NCI-H2196 (cell line): Measurements from ENCODE around the gene FAM186B.
A peak's percentile ranks its signal among the peaks of the same experiment; 100 is the strongest.

Experiments used
- DNase-seq: peaks from one replicate; lab custom pipeline; 2025; ENCODE audit not compliant: unreplicated experiment; lab: John Stamatoyannopoulos, UW

Gene FAM186B

DNA sequence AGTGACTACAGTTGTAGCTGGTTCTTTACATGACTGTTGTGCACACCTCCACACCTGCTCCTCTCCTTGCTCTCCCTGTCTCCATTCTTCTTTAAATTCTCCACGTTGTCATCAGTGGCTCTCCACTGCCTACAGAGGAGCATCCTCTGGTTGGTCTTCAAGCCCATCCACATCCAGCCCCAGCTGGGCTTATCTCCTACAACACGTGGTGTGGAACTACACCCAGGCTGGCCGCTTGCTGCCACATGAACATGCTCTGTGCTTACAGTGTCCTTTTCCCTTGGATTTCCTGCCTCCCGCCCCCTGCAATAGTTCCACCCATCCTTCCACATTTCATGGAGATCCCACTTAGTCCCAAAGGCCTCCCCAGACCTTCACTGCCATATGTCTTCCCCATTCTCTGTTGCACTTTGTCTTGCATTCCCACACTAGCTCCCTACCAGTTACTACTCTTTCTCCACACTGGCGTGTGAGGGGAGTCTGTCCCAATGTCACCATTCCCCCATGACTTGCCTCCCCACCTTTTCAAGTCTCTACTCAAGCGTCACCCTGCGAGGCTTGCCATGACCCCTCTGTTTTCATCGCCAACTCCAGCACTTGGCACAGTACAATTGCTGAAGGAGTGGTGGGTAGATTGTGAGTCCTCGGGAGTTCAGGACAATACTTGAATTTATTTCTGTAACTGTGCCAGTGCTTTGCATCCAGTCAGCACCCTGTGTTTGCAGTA lies 27.7 kb downstream of the FAM186B start:
- no peak for DNase-seq

DNA sequence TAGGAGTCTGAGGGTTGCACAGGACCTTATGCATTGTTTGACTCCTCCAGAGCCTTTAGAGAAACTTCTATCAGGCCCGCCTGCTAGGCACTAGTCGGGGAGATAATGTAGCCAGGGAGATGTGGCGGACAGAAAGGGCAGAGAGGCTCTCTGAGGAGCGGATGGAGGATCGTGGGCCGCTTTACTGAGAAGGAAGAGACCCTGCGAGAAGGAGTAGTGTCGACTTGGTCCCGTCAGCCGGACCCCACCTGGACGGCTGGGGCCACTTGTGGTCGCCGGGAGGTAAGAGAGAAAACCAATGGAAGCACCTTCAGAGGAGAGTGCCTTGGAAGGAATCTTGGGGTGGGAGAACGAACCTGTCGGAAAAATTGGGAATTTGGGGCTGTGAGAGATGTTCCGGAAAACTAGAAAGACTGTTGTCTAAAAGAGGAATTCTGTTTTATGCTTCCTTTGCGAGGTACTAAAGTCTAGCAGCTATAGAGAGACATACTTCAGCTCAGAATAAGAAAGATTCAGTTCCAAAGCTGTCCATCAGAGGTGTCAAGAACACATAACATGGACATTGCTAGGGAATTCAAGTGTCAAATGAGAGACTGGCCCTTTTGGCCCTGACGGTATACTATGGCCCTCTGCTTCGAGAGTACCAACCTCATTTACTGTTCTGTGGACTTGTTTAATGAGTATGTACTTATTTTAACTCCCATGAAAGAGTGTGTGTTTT lies 36.8 kb downstream of the FAM186B start:
- DNase-seq, result no peak

DNA sequence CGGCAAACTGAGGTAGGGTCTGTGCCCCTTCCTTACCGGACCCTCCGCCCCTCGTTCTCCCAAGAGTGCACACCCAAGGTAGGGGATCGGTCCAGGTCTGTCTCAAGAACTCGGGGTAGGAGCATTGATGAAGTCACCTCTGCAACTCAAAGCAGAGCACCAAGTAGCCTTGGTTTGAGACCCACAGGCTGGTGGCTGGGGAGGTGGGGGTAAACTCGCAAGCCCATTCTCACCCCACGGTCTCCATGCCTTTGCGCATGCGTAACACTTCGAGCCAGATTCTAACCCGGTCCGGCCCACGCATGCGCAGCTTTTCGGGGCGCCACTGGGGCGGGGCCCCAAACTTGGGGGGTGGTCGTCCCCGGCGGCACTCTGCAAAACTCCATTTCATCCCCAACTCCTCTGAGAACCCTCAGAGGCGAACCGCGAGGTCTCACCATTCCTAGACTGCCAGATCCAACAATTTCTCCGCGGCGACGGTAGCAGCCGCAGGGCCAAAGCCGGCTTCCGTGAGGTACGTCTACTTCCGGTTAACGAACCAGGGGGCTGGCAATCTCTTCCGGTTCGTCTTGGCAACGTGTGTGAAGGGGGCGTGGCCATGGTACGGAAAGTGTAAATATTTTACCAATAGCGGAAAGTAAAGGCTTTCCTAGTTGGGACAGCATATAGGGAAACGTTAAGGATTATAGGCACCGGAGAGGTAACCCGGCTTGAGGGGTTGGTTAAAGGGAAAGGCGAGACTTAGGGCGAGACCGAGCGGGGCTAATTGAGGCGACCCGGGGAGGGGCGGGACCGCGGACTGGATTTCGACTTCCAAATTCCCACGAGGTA lies 37.6 kb downstream of the FAM186B start, which contains the start of gene MCRS1:
Gene MCRS1, minus strand, starts transcription at position 532 of the 831 bp plus-strand sequence. CDS start 1,411 bp downstream, outside the sequence.
- DNase-seq, result peak; percentile 91

DNA sequence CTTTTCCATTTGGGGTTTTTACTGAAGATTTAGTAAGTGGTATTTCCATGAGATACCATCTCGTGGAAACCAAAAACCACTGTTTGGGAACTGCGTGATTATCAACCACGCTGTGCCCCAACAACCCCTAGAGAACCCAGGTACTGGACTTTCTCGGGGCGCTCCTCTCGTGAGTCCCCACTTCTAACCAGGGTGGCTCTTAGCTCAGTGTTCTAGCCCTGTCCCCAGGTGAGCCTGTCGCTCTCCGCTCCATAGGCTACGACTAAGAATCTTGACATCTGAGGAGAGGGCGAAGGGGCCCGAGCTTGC lies 38.2 kb downstream of the FAM186B start:
- DNase-seq, result no peak

DNA sequence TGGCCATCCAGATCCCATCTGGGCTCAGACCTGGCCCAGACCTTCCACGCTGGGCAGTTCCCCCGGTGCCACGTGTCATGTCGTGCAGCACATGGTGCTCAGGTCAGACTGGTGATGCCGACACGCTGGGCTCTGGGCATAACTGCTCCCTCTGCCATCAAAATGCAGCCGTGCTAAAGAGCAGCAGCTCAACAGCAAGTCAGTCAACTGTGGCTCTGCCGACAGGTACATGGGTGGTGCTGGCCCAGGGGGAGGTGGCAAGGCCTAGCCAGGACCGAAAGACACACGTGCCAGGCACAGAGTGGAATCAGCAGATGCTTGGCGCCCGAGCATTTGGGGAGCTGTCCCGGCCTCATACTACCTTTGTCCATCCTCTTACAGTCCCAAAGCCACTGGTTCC lies 39.1 kb downstream of the FAM186B start:
- DNase-seq, result no peak

DNA sequence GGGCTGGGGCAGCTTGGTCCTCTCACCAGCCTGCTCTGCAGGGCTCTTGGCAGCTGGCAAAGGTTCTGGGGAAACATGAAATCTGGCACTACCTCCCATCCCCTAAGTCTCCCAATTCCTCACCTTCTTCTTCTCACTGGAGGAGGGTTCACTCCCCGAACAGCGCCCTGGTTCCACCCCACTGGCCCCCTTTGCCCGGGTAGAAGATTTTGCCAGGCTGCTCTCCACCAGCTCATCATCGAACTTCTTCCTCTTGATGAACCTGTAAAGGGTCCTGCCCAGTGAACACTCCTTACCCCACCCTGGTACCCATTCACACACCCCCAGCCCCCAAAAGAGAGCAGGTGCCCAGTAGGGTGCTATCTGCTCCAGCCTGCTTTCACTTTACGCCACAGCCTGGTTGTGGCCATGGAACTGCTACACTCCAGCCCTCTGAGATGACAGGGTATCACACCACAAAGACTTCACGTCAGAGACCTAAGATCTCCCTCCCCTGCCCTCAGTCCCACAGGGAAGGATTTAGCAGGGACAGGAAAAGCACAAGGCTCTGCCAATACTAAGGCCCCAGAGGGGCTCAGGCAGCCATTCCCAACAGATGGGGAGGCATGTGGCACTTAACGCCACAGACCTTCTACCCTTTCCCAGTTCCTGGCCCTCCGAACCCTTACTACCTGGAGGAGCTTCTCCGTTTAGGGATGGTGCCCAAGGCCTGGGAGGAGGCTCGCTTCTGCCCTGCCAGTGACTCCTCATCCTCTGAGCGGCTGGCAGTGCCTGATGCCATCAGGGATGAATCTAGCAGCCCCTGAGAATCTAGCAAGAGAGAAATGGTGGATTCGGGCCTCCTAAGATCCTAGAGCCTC lies 39.8 kb downstream of the FAM186B start:
- DNase-seq, result no peak

DNA sequence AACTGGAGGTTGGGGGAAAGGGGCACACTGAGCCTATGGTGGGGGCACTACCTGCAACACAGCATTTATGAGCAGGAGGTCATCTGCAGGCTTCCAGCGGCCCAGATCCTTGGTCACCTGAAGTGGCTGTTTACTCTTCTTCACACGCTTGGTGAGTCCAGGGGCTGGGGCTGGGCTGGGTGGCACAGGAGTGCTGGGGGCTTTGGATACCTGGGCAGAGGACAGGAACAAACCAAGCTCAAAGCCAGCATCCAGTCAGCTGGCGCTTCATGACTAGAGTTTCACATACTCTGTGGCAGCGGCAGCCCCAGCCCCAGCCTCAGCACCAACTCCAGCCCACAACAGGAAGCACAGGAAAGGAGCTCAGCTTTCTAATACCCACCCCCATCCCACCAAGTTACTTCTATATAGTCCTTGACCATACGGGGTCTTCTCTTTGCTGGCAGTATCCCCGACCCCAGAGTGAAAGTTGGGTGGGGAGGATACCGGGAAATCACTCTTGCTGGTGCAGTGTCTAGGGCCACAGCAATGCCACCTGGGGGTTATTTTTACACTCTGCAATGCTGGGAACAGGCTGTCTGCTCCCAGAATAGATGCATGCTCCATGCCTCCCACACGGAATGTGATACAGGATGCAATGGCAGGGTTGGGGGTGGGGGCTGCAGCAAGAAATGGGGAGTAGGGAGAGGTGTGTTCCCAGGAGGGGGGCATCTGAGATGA lies 40.6 kb downstream of the FAM186B start:
- DNase-seq, result no peak

DNA sequence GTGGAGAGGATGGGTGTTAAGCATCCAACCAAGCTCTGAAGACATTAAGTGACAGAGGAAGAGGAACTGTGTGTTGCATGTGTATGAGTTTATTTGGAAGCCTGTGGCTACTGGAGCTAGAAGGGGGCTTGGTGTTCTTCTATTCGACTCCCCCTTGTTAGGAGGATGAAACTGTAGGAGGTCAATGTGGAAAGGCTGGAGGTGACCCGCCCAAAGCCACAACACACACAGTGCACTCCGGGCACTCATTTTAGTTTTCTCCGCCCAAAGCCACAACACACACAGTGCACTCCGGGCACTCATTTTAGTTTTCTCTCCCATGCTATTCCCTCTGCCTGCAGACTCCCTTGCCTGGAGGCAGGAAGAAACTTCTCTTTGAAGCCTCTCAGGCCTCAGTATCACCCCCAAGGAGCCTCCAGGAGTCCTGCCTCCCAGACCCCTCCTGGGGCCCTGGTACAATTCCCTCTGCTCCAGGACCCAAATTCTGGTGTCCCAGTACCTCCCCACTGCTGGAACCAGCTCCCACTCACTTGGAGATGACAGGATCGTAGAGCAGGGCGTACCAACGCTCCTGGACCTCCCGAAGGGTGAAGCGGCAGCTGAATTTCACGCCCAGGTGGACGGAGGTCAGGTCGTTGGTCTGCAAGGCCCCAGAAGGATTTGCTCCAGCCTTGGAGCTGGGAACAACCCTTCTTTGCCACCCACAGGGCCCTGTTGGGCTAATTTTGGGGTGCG lies 41.3 kb downstream of the FAM186B start:
- DNase-seq, result no peak

DNA sequence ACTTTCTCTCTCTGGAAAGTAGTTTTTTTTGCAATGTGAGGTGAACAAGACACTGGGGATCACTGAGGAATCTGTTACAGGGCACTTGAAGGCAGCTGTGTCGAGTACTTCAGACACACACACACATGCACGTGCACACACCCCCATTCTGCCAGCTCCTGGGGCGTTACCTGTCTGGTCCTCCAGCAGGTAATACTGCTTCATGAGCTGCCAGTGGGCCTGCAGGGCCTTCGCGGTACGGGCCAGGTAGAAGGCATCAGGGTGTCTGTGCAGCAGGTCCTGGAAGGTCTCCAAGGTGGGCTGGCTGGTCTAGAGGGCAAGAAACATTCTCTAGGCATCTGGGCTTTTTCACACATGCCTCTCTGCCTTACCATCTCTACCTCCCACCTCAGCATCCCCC lies 42.6 kb downstream of the FAM186B start:
- no peak for DNase-seq

DNA sequence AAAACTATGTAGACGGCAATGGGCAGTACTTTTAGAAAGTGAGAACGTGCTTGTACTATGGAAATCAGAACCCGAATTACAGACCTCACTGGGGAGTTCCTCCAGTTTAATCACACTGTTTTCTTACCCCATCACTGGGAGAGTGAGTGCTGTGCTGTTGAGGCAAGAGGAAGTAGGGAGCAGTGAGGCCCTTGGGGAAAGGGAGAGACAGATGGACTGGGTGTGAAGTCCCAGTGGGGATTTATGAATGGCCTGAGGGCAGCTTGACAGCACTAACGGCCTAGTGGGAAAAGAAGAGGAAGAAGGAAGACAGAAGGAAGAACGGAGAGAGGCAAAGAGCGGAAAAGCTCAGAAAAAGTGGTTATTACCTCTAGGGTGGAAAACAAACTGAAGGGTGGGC lies 43.2 kb downstream of the FAM186B start:
- no peak for DNase-seq

DNA sequence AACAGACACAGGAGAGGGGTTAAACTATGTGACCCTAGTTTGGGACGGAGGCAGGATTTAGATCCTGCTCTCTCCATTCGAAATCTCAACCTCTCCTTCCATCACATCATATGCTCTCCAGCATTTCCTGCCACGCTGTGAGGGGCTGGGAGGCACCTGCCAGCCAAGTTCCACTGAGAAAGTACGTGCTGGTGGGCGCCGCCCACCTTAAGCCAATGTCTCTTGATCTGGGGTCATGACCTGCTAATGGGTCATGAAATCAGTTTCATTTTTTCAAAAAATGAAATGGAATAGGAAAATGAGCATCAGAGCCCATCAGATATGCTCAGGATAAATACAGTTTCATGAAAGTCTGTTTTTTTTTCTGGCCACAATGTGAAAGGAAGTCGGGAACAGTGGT lies 44.7 kb downstream of the FAM186B start:
- DNase-seq, result no peak

DNA sequence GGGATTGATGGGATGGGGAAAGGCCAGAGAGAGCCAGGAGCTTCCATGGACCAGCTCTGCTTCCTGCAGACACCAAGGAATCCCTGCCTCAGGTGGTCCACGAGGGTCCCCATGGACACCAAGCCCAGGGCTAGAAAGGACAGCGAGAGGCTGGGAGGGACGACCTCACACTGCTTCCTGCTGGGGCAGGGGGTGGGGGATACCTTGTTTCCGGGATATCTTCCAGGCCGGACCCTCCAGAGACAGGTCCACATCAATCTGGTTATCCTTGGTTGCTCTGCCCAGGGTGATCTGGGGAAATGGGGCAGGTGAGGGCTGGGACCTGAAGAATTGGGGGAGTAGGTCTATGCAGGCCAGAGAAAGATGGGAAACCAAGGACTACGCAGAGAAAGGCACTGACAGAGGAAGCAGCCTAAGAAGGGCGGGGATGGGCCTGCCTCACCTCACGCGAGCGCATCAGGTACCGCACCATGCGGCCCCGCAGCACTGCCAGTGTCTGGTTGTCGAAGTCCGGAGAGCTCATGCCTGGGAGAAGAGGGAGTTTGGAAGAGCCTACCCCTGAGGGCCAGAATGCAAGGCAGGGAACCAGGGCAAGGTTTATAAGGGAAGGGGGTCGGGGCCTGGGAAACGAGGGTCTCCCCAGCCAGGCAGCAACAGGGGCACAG lies 46.3 kb downstream of the FAM186B start:
- no peak for DNase-seq

DNA sequence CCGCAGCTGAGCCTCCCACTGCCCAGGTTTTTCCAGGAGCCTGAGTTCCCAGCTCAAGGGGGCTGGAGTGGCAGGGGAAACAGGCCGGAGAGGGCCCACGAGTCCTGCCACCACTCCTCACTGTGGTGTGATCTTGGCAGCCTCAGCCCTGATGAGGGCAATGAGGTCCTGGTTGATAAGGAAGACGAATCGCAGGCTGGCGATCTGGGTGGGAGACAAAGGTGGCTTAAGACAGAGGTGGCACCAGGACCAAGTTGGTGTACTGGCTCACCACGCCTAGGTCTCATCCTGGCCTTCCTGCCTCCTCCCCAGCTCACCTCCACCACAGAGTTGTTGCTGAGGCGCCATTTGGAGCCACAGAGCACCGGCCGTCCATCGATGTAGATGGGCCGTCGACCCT lies 46.9 kb downstream of the FAM186B start:
- DNase-seq, result no peak

DNA sequence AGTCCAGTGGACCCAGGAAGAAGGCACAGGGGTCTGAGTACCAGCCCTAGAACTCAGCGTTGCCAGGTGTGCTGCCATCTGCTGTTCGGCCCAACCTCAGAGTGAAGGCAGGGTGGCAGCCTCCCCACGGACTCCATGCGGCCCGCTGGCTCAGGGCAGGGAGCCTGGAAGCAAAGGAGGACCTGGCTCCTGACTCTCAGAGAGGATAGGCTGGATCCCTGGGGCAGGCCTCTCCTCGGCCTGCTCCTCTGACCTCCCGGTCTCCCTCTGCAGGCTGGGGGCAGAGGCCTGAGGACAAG lies 47.6 kb downstream of the FAM186B start:
- DNase-seq, result peak; percentile 39

DNA sequence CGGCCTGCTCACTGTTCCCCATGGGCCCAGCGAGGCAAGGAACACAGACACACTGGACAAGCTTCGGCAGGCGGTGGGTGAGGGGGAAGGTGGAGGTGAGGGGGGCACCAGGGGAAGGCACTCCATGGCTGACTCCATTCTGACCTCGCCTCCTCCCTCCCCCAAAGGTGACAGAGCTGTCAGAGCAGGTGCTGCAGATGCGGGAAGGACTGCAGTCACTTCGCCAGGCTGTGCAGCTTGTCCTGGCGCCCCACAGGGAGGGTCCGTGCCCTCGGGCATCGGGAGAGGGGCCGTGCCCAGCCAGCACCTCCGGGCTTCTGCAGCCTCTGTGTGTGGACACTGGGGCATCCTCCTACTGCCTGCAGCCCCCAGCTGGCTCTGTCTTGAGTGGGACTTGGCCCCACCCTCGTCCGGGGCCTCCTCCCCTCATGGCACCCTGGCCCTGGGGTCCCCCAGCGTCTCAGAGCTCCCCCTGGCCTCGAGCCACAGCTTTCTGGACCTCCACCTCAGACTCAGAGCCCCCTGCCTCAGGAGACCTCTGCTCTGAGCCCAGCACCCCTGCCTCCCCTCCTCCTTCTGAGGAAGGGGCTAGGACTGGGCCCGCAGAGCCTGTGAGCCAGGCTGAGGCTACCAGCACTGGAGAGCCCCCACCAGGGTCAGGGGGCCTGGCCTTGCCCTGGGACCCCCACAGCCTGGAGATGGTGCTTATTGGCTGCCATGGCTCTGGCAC lies 48.1 kb downstream of the FAM186B start:
- no peak for DNase-seq

DNA sequence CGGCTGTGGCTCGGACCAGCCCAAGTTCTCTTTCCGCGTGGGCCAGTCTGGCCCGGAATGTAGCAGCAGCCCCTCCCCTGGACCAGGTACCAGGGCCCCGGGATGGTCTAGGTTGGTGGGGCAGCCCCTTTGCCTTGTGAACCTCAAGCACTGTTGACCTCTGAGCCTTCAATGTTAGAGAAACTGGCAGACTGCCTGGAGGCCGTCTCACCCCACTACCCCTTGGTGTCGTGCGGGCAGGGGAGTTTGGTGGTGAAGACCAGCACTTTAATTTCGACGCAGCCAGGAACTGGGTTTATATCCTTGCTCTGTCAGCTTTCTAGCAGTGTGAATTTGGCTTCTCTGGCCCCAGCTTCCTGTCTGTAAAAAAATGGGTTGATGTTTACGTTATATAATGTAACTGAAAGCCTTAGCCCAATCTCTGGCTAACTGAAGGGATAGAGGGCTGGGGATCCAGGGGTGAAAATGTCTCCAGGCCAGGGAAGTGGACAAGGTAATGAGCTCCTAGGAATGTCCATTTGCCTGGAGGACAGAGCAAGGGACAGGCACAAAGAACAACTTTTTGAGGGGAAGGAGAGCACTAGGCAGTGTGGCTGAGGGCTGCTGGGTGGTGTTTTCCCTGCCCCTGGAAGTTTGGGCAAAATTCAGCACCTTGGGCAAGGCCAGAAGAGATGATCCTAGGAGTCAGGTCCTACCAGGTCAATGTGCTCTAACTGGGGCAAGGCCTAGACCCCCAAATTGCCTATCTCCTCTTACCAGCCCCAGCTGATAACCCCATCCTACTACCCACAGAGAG lies 48.9 kb downstream of the FAM186B start:
- DNase-seq, result no peak

DNA sequence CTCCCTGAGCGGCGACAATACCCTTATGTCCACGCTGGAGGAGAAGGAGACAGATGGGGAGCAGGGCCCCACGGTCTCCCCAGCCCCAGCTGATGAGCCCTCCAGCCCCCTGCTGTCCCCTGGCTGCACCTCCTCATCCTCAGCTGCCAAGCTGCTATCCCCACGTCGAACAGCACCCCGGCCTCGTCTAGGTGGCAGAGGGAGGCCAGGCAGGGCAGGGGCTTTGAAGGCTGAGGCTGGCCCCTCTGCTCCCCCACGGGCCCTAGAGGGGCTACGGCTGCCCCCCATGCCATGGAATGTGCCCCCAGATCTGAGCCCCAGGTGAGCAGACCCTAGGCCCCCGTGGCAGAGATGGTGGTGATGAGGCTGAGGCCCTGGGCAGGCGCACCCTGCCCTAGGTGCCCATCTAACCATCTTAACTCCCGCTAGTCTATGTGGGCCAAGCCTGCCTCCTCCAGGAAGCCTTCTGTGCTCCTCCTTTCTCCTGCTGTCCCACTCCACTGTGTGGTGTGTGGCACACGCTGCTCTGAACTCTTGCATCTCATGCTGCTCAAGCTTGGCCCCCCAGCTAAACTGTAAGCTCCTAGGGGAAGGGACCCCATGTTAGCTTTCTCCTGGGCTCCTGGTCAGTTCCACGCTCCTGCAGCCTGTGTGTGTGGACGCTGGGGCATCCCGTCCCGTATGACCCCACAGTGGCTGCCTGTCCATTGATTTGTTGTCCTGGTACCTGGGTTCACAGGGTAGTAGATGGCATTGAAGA lies 49.6 kb downstream of the FAM186B start:
- no peak for DNase-seq
